GM18498 (cell line): ENCODE measurements around the gene PRDM12.

Source experiments
- ATAC-seq: cut with Tn5 transposase; IDR thresholded peaks from one replicate; pipeline ENCODE4 v1.9.1; 2021; ENCODE audit warnings: mild to moderate bottlenecking, moderate library complexity; ENCODE audit not compliant: unreplicated experiment

The PRDM12 gene

DNA sequence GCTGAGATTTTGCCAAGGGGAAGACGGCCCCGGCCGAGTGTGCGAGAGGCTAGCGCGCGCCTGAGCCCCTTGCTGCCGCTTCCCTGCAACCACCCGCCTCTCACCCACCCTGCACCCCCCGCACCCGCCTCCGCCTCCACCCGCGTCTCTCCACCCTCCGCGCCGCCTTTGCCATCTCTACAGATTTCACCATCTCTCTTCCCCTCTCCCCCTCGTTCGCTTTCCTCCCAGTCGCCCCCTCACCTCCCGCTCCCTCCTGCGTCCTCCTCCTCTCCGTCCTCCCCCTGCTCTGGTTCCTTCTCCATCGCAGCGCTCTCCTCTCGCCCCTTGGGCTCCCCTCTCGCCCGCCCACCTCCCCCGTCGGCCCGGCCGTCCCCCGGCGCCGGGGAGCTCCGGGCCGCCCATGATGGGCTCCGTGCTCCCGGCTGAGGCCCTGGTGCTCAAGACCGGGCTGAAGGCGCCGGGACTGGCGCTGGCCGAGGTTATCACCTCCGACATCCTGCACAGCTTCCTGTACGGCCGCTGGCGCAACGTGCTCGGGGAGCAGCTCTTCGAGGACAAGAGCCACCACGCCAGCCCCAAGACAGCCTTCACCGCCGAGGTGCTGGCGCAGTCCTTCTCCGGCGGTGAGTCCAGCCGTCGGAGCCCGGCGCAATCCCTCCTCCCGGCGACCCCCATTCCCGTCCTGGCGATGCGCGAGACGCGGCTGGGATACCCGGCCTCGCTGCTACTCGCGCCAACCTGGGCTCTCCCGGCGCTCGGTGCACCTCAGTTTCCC lies at the start of gene PRDM12:
Gene PRDM12, plus strand, starts transcription at position 344 of the 778 bp plus-strand sequence. Its CDS starts 60 bp downstream, at position 404.
- no peak for ATAC-seq

DNA sequence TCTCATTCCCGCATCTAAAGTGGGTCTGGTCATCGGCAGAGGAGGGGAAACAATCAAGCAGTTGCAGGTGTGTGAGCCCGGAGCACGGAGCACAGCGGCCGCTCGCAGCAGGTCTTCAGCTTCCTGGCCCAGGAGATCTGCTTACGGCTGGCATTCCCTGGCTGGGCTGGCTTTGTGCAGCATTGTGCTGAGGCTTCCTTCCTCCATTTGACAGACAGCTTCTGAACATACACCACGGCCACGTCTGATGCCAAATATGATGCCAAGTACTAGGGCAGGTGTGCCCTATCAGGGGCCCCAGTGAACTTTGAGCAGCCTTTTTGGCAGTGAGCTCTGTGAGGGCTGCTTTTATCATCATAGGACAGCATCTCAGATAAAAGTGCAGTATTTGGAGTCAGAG lies 47.9 kb upstream of the PRDM12 start:
- ATAC-seq, result no peak

DNA sequence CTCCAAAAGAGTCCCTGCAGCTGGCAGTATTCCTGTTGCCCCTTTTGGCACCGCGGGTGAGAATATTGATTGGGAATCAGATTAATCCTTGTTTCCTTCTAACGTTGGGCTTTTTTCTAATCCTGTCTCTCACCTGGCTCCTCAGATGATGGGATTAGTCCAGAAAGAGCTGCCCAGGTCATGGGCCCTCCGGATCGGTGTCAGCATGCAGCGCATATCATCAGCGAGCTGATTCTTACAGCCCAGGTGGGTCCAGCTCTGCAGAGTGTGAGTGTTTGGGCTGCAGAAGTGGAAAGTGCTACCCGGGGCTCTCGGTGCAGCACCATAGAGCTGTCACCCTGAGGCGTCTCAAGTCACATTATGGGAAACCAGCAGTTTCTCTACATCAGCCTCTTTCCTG lies 40.9 kb upstream of the PRDM12 start:
- ATAC-seq, result no peak

DNA sequence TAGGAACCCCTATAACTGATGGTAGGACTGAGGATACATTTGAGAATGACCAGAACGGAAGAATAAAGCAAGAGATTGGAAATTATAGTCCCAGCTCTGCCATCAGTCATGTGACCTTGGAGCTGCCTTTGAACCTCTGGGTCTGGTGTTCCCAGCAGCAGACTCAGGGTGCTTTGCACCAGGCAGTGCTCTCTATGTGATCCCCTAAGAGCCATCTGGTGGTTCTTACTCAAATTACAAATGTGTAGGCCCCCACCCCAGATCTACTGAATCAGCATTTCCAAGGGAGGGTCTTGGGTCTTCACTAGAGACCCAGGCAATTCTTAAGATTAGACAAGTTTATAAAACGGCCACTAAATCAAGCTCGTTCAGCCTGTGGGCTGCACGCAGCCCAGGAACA lies 40.2 kb upstream of the PRDM12 start:
- ATAC-seq, result no peak

DNA sequence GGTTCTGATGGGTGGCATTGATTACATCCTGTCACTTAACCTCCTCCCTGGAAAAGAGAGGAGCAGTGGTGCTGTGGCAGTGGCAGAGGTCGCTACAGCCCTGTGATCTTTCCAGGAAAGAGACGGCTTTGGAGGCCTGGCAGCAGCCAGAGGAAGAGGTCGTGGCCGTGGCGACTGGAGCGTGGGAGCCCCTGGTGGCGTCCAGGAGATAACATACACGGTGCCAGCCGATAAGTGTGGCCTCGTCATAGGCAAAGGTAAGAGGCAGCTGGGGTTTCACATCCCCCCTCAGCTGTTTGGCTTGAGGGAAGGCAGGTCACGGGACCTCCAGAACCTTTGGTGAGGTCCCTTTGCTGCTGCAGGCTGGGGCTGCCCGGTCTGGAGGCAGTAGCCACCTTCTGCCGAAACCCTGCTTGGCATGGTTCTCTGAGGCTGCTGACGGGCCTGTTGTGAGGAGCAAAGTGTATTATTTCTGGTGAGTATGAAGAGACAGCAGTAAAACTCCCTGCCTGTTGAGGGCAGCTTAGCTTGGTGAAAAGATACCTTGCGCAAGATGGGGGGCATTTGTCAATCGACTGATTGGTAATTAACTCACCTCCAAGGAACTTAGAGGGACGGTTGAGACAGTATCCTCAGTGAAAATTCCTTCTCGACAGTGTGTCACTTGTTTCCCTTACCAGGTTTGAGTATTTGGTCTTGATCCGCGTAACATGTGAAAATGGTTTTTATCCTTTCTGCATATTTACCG lies 38.0 kb upstream of the PRDM12 start:
- ATAC-seq, result no peak

DNA sequence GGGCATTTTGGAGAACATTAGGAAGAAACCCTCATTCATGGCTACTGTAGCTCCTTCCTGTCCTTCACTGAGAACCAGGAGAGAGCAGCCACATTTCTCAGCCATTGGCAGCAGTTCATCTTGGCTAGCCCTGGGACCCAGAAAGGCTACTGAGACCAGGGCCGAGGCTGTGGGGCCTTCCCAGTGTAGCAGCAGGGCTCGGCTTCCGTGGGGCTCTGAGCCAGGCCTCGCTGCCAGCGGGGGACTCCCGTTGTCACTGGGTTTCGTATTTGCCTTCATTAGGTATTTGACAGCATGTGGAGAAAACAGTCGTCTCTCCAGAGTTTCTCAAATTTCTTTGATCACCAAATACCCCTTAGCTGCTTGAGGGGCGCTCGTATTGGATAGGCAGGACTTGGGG lies 37.3 kb upstream of the PRDM12 start:
- ATAC-seq, result no peak

DNA sequence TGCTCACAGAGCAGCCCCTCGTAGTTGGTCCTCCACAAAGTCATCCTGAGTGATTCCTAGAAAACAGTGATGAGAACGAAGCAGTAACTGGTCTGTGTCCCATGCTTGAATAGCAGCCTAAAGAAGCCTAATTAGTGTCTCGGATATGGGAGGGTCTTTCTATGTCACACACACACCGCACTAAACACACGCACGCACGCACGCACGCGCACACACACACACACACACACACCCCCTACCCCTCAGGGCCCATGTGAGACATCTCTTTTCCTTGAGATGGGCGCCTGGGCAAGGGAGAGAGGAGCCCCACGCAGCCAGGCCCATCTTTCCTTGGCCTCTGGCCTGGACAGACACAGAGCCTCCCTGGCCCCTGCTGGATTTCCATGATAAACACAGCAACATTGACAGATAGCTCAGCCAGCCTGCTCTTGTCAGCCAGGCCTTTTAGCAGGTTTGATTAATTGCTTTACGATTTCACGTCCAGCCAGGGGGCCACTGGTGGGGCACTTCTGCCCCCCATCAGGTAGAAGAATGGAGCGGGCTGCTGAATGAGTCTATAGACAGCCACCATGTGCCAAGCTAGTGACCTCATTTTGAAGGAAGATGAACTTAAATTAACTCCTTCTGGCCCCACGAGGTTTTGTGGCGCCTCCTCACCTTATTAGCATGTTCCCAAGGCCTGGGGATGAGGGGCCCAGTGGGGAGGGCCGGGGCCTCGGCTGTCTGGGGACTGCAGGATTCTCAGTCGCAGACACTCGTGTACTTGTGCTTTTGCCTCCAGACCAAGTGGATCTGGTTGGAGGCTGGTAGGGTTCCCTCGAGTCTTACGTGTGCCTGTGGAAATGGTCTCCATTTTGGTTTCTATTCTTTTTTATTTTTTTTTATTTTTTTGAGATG lies 36.2 kb upstream of the PRDM12 start:
- ATAC-seq, result no peak

DNA sequence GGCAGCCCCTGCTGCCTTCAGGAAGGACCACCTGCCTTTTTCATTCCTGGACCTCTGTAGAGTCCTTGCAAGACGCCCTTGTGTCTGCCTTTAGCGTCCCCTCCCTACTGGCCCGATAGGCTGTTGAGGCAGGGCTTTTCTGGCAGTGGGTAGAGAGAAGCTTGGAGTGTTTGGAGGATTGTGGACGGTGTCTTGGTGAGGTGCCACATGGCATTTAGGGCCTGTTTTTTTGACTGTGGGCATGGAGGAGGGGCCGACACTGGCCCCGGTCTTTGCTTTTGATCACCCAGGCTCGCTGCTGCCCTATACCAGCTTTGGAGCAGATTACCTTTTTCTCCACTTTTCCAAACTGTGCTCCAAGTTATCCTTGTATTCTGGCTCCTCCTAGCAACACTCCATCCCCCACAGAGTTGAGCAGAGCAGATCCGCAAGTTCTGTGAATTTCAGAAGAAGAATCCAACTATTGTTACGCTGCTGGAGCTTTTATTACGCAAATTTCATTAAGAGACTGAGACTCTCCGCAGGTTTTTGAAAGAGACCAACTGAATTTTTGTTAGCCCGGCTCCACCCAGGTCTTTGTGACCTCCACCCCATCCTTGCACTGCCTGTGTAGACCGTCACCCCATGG lies 34.8 kb upstream of the PRDM12 start:
- ATAC-seq, result no peak

DNA sequence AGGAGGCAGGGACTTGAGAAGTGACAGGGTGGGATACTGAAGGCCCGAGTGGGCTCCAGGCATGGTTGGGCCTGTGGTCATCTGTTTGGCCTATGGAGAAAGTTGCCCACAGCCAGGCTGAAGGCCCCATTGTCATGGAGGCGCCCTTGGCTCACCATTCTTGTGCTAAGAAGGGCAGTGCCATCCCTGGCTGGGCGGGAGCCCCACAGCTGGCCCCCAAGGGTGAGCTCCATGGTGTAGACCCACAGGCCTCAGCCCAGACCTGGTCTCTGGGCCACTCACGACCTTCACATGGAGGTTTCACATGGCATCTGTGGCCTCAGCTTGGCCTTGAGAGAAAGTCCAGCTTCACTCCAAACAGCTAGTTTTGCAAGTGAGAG lies 34.3 kb upstream of the PRDM12 start:
- no peak for ATAC-seq

DNA sequence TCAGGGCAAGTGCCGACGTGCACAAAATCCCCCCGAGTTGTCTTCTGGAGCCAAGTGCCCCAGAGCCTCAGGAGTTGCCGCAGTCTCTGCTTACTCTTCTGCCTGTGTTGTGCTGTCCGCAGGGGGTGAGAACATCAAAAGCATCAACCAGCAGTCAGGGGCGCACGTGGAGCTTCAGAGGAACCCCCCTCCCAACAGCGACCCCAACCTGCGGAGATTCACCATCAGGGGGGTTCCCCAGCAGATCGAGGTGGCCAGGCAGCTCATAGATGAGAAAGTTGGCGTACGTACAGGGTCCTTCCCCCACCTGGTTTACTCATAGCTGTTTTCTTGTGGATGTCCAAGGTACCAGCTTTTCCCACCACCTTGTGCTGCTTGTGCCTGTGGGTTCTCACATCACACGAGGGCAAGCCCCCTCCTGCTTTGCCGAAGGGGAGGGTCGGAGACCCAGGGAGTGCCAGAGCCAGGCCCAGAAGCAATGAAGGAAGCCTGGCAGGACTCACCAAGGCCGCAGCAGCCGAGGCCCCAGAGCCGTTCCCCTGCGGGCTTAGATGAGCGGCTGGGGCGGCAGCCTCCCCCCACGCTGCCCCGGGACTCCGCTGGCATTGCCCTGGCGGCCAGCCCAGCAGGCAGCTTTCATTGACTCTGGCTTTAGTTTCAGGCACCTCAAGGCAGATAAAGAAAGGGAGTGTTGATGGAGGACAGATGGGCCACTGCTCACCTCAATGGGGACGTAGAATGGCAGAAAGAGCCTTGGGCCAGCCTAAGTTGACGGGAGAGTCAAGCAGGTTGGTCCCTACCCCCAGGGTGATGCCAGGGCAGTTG lies 33.7 kb upstream of the PRDM12 start:
- ATAC-seq, result no peak

DNA sequence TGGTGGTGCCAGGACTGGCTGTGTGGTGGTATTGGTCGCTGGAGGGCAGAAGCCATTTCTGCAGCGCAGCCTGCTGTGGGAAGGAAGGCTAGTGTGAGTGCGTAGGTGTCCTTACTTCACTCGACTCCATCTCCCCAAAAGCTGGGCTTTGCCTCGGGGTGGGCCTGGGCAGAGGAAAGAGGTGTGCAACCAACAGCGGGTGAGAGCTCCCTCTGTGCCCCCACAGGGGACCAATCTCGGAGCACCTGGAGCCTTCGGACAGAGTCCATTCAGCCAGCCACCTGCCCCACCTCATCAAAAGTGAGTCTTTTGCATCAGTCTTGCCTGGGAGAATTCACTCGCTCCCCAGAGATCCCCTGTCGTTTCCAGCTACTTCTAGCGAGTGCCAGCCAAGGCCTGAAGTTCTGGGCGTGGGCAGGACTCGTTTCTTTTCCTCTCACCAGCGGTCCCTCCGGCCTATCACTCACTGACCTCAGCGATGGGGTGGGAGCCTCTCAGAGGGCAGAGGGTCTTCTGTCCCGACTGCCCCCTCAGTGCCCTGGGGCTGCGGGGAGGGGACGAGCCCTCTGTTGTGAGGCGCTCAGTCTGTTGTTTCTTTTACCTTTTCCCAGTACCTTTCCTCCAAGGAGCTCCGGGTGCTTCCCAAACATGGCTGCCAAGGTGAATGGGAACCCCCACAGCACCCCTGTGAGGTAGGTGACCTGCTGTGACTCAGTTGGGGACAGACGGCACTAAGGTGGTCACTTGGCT lies 32.9 kb upstream of the PRDM12 start:
- no peak for ATAC-seq

DNA sequence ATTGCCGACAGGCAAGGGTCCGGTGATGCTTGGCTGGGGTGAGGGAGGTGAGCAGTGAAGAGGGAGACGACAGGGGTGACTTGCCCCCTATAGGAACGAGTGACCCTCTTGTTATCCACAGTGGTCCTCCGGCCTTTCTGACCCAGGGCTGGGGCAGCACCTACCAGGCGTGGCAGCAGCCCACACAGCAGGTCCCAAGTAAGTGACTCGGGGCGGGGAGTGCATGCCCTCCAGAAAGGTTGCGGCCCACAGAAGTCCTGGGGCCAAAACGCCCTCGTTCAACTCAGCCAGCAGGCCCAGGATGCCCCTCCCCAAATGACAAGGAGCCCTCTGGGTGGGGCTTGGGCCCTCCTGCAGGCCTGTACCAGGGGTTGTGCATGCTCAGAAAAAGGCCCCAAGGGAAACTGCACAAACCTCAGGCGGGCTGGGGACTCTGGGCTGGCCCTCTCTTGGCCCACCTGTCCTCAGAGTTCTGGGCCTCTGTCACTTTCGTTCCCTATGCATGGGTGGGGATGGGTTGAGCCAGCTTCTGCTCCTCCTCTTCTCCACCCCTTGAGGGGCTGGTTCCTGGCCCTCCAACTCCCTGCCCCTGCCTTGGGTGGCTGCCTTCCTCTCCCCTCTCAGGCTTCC lies 32.2 kb upstream of the PRDM12 start:
- no peak for ATAC-seq

DNA sequence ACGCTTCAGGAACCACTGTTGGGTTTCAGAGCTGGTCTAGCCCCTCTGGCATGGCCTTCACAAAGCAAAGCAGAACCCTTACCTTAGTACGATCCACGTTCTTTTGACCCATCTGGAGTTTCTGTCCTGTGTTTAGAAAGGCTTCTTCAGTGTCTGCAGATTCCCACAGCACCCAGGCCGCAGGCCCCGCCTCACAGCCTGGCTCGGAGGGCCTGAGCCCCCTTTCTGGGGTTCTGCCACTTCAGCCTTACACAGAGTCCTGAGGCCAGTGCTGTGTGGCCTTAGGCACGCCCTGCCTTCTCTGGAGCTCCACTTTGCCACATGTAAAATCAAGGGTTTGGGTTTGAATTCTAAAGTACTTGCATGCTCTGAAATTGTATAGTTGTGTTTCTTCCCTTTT lies 31.6 kb upstream of the PRDM12 start:
- no peak for ATAC-seq

DNA sequence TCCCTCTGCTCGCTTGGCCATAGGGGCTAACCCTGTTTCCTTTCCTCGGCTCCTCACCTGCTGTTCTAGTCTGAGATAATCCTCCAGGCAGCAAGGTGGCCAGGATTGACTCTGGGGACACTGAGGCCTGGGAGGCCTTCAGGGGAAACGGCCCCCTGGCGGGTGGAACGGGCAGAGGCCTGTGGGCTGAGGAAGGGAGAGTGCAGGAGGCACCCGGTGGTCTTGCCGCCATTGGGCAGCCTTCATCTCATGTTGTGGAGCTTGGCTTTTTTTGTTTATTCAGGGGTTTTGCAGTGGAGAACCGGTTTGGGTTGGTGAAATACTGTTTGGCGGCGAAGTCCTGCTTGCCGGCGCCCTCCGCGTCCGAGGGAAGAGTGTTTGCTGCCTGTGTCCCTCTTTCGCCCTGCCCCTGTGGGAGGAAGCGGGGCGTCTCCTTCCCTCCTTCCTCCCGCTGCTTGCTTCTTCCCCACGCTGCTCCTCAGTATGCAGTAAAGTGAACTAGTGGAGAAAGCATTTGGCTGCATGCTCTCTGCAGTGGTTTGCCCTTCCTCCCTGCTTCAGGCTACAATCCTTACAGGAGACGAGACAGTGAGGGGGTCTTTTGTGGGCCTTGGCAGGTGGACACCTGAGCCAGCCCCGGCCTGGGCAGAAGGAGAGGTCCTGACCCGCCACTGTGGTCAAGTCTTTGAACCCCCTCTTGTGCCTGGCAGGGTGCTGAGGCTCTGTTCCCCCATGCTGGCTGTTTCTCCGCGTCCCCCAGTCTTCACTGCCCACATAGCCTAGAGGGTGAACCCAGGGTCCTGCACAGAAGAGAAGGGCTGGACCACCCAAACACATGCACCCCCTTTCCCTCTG lies 30.8 kb upstream of the PRDM12 start:
- no peak for ATAC-seq

DNA sequence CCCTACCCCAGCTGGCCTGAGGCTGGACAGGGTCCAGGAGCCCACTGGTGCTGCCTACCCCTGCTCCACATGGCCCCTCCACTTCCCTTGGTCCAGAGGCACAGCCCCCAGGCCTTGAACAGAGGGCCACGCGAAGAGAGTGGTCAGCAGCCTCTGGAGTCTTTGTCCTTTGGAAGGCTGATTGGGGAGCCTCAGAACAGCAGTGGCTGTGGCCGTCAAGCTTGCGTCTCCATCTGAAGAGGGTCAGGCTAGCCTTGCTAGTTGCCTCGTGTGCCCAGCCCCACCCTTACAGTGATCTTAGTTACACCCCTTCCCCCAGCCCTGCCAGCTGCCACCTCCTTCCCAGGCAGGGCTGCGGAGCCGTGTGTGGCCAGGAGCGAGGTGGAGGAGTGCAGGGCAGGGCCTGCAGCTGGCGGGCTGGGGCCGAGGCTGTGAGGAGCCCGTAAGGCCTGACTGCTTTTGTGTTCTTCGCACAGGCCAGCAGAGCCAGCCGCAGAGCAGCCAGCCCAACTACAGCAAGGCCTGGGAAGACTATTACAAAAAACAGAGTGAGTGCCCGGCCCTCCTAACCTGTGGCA lies 30.1 kb upstream of the PRDM12 start:
- ATAC-seq, result no peak

DNA sequence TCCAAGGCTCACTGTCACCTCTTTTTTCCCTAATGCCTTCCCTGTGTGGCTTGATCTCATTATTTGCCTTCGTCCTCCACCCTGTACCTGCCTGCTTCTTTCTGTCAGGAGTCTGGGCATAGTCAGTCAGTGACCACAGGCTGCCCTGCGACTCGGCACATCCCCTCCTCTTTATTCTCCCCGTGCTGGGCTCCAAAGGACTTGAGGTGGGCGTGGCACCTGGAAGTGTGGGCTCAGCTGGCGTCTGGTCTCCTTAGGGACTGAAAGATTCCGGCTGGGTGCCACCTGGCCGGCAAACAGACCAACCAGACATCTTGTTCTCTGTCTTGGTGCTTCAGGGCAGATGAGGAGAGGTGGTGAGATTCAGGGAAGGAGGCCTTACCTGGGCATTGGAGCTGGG lies 29.6 kb upstream of the PRDM12 start:
- ATAC-seq, result no peak

DNA sequence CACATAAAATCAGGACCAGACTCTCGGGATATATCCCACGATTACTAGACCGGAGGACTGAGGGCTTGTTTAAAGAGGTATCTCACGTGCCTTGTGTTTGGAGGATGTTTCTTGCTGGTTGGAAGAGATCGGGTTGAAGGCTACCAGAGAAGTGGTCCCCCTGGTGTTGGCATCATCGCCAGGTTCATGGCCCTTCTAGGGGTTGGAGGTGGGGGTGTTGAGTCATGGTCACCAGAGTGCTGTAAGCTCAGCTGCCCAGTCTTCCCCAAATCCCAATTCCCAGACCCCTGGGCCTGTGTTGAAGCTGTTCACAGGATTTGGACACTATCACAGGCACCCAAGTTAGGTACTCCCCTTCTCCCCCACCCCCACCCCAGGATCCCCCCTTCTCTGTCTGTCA lies 29.1 kb upstream of the PRDM12 start:
- no peak for ATAC-seq
